ENCODE results near the gene ZCCHC24. TPM values are rescaled to one million over a fixed set of nuclear protein-coding genes. Genes with fewer than 3 reads are reported as not detected.

ZCCHC24 gene
- total RNA-seq, 2 donors from 2014 or later, result 14.0 to 19.8 TPM

- H3K27ac ChIP-seq, result no peak overlapping the region
- no peaks in the 10 kb centered on the region for H3K36me3 ChIP-seq (replicated peaks in 1 of 2; ENCODE audit: insufficient read depth in 1 of 2, low read depth in 2 of 2)
- 62 to 71% methylated on average over 3 of the region's 3 CpGs for WGBS, 2 donors
- TF ChIP-seq POLR2A (IDR thresholded peaks at IDR 0.05) (no peak), CTCF (IDR thresholded peaks at IDR 0.05) (no peak)
- no peaks in the 10 kb centered on the region for H3K9me3 ChIP-seq
- no peaks in the 10 kb centered on the region for H3K27me3 ChIP-seq
- intact Hi-C loops (cut with DNase I), result no loop called here
- DNase-seq (no peak), ATAC-seq (no peak)
- no peak overlapping the region for H3K4me3 ChIP-seq
- no peaks in the 10 kb centered on the region for H3K4me1 ChIP-seq
Measured at GRCh38 chr10:79475877-79476276, 30.5 kb upstream of the ZCCHC24 start.

GRCh38 chr10:79475119-79475653 is 29.8 kb upstream of the ZCCHC24 start:
- ATAC-seq (no peak), DNase-seq (no peak)
- TF ChIP-seq CTCF (IDR thresholded peaks at IDR 0.05) (no peak), POLR2A (IDR thresholded peaks at IDR 0.05) (no peak)
- H3K27me3 ChIP-seq, result no peaks in the 10 kb centered on the region
- no peaks in the 10 kb centered on the region for H3K36me3 ChIP-seq (replicated peaks in 1 of 2; ENCODE audit: insufficient read depth in 1 of 2, low read depth in 2 of 2)
- 80 to 83% methylated on average over 7 of the region's 7 CpGs for WGBS, 2 donors
- no peak overlapping the region for H3K4me3 ChIP-seq
- H3K4me1 ChIP-seq, result no peaks in the 10 kb centered on the region
- no peak overlapping the region for H3K27ac ChIP-seq
- intact Hi-C loops (cut with DNase I), result no loop called here
- H3K9me3 ChIP-seq, result no peaks in the 10 kb centered on the region

DNA sequence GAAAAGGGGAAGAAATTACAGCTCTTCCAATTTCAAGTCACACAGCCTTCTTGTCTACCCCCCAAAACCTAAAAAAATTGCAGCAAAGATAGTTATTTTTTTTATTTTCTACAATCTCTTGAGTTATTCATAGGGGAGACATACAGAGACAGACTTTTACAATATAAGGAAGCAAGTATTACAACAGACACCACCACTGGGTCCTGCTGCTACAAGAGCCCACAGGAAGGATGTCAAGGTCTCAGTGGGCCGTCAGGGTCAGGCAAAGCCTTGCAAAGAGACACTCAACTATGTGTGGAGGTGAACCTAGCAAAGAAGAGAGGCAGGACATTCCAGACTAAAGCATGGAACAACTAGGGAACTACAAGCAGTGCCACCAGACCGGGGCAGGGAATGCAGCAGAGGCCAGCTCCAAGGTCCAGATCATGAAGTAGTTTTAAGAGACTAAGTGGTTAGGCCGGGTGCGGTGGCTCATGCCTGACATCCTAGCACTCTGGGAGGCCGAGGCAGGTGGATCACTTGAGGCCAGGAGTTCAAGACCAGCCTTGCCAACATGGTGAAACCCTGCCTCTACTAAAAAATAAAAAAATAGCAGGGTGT is 28.2 kb upstream of the ZCCHC24 start:
- Histone ChIP-seq H3K9me3 (no peaks in the 10 kb centered on the region), H3K36me3 (replicated peaks in 1 of 2; ENCODE audit: insufficient read depth in 1 of 2, low read depth in 2 of 2) (no peaks in the 10 kb centered on the region), H3K27me3 (no peaks in the 10 kb centered on the region), H3K4me1 (no peaks in the 10 kb centered on the region), H3K4me3 (no peak overlapping the region), H3K27ac (no peak overlapping the region)
- 63 to 74% methylated on average over 5 of the region's 5 CpGs for WGBS, 2 donors
- ATAC-seq (no peak), DNase-seq (no peak)
- TF ChIP-seq CTCF (IDR thresholded peaks at IDR 0.05), result no peak
- TF ChIP-seq POLR2A (IDR thresholded peaks at IDR 0.05), result no peak
- intact Hi-C loops (cut with DNase I), result no loop called here

DNA sequence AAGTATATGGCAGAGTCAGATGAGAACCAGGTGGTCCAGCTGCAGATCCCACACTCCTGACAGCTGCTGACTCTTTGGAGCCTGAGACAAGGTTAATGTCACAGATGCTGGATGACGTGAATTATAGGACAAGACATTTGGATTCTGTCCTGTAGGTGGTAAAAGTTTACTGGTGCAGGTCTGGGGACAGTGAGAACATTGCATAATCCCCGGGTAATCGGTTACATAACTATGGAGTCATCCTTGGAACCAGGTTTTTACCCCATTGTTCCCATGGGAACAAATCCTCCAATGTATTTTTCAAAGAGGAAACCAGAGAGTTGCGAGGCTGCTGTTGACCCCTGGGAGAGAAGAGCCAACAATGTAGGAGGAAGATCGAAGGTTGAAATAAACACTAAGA is 27.5 kb upstream of the ZCCHC24 start:
- DNase-seq (no peak), ATAC-seq (no peak)
- Histone ChIP-seq H3K36me3 (replicated peaks in 1 of 2; ENCODE audit: insufficient read depth in 1 of 2, low read depth in 2 of 2) (no peaks in the 10 kb centered on the region), H3K9me3 (no peaks in the 10 kb centered on the region), H3K4me1 (peaks cover under 1% of the 10 kb centered on the region), H3K27me3 (no peaks in the 10 kb centered on the region), H3K4me3 (no peak overlapping the region), H3K27ac (no peak overlapping the region)
- intact Hi-C loops (cut with DNase I), result no loop called here
- WGBS, 2 donors, result 55 to 60% methylated on average over 5 of the region's 5 CpGs
- TF ChIP-seq POLR2A (IDR thresholded peaks at IDR 0.05) (no peak), CTCF (IDR thresholded peaks at IDR 0.05) (no peak)

DNA sequence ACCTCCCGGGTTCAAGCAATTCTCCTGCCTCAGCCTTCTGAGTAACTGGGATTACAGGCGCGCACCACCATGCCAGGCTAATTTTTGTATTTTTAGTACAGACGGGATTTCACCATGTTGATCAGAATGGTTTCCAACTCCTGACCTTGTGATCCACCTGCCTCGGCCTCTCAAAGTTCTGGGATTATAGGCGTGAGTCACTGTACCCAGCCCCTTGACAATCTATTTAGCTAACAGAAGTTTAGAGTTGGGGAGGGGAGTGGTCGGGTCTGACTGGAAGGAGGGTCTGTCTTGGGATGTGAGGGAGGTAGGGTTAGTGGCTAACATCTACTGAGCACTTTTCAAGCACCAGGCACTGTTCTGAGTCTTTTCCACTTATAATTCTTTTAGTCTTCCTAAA is 27.0 kb upstream of the ZCCHC24 start:
- 84 to 85% methylated on average over 7 of the region's 7 CpGs for whole genome bisulfite sequencing, 2 donors
- no peak overlapping the region for H3K4me3 ChIP-seq
- no peaks in the 10 kb centered on the region for H3K36me3 ChIP-seq (replicated peaks in 1 of 2; ENCODE audit: insufficient read depth in 1 of 2, low read depth in 2 of 2)
- H3K27me3 ChIP-seq, result no peaks in the 10 kb centered on the region
- DNase-seq, result no peak
- ATAC-seq, result no peak
- H3K9me3 ChIP-seq, result no peaks in the 10 kb centered on the region
- peaks cover 5% of the 10 kb centered on the region for H3K4me1 ChIP-seq
- TF ChIP-seq POLR2A (IDR thresholded peaks at IDR 0.05) (no peak), CTCF (IDR thresholded peaks at IDR 0.05) (no peak)
- H3K27ac ChIP-seq, result no peak overlapping the region
- intact Hi-C loops (cut with DNase I), result no loop called here
